ENCODE measurements around the gene OSER1. TPM values are rescaled to one million over a fixed set of nuclear protein-coding genes. Genes with fewer than 3 reads are reported as not detected.

The OSER1 gene
- polyA plus RNA-seq, 1 donor from 2014 or later, result 43.9 TPM

DNA sequence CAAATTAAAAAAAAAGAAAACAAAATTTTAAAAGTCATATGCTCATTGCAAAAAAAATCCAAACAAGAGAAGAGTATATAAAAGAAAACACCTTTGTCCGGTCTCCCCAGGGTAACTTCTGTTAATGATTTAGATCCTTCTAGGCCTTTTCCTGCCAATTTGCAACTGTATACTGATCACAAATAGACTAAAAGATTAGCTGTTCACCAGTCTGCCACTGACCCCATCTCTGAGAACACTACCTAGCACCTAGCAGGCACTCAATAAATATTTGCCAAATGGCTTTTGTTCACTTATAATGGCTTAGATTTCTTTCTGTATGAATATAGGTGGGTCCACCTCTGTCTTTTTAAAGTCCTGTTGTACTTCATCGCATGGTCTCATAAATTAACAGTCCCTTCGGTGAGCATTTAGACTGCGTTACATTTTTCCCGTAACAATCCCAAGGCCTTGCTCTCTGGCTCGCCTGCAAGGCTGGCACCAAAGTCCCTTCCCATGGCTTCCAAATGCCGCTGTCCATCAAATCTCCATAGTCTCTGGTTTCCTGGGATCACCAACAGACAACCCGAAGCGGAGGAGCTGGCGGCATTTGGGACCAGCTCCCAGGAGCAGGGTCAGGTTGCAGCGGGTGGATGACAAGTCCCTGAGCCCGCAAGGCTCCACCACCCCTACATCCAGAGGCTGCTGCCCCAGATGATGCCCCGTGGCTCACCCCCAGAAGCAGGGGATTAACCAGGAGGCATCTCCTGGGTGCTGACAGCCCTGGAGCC lies 35.4 kb downstream of the OSER1 start:
- no peaks in the 10 kb centered on the region for H3K27me3 ChIP-seq (ENCODE audit: insufficient read depth, low read depth, low read length)
- H4K20me1 ChIP-seq (ENCODE audit: insufficient read depth), result no peaks in the 10 kb centered on the region
- H3F3A ChIP-seq (ENCODE audit: insufficient read depth, low read length, poor library complexity, severe bottlenecking), result no peaks in the 10 kb centered on the region
- H3K27ac ChIP-seq (ENCODE audit: low read length), result no peak overlapping the region
- H3K79me2 ChIP-seq (replicated peaks; ENCODE audit: insufficient read depth, low read length), result no peaks in the 10 kb centered on the region
- no peak for TF ChIP-seq MXI1 (conservative IDR thresholded peaks at IDR 0.05; ENCODE audit: poor library complexity, severe bottlenecking)
- TF ChIP-seq RAD21 (conservative IDR thresholded peaks at IDR 0.05), result no peak
- TF ChIP-seq EZH2 (IDR thresholded peaks at IDR 0.05; ENCODE audit: borderline replicate concordance, insufficient read depth, low read length, poor library complexity, severe bottlenecking), result no peak
- no peak for TF ChIP-seq TAF1 (IDR thresholded peaks at IDR 0.05; ENCODE audit: low read depth)
- TF ChIP-seq SMC3 (conservative IDR thresholded peaks at IDR 0.05; ENCODE audit: poor library complexity), result no peak
- TF ChIP-seq, protein P1, sequence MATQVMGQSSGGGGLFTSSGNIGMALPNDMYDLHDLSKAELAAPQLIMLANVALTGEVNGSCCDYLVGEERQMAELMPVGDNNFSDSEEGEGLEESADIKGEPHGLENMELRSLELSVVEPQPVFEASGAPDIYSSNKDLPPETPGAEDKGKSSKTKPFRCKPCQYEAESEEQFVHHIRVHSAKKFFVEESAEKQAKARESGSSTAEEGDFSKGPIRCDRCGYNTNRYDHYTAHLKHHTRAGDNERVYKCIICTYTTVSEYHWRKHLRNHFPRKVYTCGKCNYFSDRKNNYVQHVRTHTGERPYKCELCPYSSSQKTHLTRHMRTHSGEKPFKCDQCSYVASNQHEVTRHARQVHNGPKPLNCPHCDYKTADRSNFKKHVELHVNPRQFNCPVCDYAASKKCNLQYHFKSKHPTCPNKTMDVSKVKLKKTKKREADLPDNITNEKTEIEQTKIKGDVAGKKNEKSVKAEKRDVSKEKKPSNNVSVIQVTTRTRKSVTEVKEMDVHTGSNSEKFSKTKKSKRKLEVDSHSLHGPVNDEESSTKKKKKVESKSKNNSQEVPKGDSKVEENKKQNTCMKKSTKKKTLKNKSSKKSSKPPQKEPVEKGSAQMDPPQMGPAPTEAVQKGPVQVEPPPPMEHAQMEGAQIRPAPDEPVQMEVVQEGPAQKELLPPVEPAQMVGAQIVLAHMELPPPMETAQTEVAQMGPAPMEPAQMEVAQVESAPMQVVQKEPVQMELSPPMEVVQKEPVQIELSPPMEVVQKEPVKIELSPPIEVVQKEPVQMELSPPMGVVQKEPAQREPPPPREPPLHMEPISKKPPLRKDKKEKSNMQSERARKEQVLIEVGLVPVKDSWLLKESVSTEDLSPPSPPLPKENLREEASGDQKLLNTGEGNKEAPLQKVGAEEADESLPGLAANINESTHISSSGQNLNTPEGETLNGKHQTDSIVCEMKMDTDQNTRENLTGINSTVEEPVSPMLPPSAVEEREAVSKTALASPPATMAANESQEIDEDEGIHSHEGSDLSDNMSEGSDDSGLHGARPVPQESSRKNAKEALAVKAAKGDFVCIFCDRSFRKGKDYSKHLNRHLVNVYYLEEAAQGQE (IDR thresholded peaks at IDR 0.05; ENCODE audit: borderline replicate concordance), result no peak
- no peak for TF ChIP-seq POLR2AphosphoS5 (IDR thresholded peaks at IDR 0.05)
- TF ChIP-seq, protein P2, sequence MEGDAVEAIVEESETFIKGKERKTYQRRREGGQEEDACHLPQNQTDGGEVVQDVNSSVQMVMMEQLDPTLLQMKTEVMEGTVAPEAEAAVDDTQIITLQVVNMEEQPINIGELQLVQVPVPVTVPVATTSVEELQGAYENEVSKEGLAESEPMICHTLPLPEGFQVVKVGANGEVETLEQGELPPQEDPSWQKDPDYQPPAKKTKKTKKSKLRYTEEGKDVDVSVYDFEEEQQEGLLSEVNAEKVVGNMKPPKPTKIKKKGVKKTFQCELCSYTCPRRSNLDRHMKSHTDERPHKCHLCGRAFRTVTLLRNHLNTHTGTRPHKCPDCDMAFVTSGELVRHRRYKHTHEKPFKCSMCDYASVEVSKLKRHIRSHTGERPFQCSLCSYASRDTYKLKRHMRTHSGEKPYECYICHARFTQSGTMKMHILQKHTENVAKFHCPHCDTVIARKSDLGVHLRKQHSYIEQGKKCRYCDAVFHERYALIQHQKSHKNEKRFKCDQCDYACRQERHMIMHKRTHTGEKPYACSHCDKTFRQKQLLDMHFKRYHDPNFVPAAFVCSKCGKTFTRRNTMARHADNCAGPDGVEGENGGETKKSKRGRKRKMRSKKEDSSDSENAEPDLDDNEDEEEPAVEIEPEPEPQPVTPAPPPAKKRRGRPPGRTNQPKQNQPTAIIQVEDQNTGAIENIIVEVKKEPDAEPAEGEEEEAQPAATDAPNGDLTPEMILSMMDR (IDR thresholded peaks at IDR 0.05; ENCODE audit: poor library complexity, severe bottlenecking), result no peak
- no peak for TF ChIP-seq EP300 (conservative IDR thresholded peaks at IDR 0.05; ENCODE audit: poor library complexity, severe bottlenecking)
- H3K9me3 ChIP-seq (ENCODE audit: low read length), result no peaks in the 10 kb centered on the region
- H3K9me2 ChIP-seq (ENCODE audit: insufficient read depth, low read length), result no peaks in the 10 kb centered on the region
- no peak overlapping the region for H3K4me3 ChIP-seq (ENCODE audit: low read length)
- H3K4me2 ChIP-seq (ENCODE audit: low read length), result no peak overlapping the region
- no peak overlapping the region for H2AFZ ChIP-seq (ENCODE audit: low read depth, low read length)
- no peaks in the 10 kb centered on the region for H3K36me3 ChIP-seq (ENCODE audit: insufficient read depth, low read length)
- no peak overlapping the region for H3K9ac ChIP-seq (ENCODE audit: low read length)

DNA sequence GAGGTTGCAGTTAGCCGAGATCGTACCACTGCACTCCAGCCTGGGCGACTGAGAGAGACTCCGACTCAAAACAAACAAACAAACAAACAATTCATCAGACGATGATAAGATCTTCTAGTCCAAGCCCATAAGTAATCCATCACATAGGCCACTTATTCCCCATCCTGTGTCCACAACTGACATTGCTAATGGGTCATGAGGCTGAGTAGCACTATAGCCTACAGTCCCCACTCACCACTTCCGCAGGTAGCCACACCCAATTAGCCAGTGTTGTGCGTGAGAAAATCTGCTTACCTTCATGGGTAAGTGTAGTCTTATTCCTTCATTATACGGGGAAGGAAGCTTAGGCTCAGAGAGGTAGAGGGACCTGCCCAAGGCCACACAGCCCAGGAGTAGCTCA lies 36.7 kb downstream of the OSER1 start:
- no peak overlapping the region for H3K4me3 ChIP-seq (ENCODE audit: low read length)
- H3K27me3 ChIP-seq (ENCODE audit: insufficient read depth, low read depth, low read length), result no peaks in the 10 kb centered on the region
- H3F3A ChIP-seq (ENCODE audit: insufficient read depth, low read length, poor library complexity, severe bottlenecking), result no peaks in the 10 kb centered on the region
- no peaks in the 10 kb centered on the region for H3K36me3 ChIP-seq (ENCODE audit: insufficient read depth, low read length)
- no peaks in the 10 kb centered on the region for H3K79me2 ChIP-seq (replicated peaks; ENCODE audit: insufficient read depth, low read length)
- H3K9me2 ChIP-seq (ENCODE audit: insufficient read depth, low read length), result no peaks in the 10 kb centered on the region
- H3K9me3 ChIP-seq (ENCODE audit: low read length), result no peaks in the 10 kb centered on the region
- no peak overlapping the region for H3K9ac ChIP-seq (ENCODE audit: low read length)
- H3K4me2 ChIP-seq (ENCODE audit: low read length), result no peak overlapping the region
- no peak overlapping the region for H2AFZ ChIP-seq (ENCODE audit: low read depth, low read length)
- no peaks in the 10 kb centered on the region for H4K20me1 ChIP-seq (ENCODE audit: insufficient read depth)
- TF ChIP-seq SMC3 (conservative IDR thresholded peaks at IDR 0.05; ENCODE audit: poor library complexity), result no peak
- TF ChIP-seq, protein P2 (IDR thresholded peaks at IDR 0.05; ENCODE audit: poor library complexity, severe bottlenecking), result no peak
- no peak for TF ChIP-seq EP300 (conservative IDR thresholded peaks at IDR 0.05; ENCODE audit: poor library complexity, severe bottlenecking)
- no peak for TF ChIP-seq POLR2AphosphoS5 (IDR thresholded peaks at IDR 0.05)
- no peak for TF ChIP-seq MXI1 (conservative IDR thresholded peaks at IDR 0.05; ENCODE audit: poor library complexity, severe bottlenecking)
- TF ChIP-seq, protein P1 (IDR thresholded peaks at IDR 0.05; ENCODE audit: borderline replicate concordance), result no peak
- TF ChIP-seq EZH2 (IDR thresholded peaks at IDR 0.05; ENCODE audit: borderline replicate concordance, insufficient read depth, low read length, poor library complexity, severe bottlenecking), result no peak
- TF ChIP-seq RAD21 (conservative IDR thresholded peaks at IDR 0.05), result no peak
- TF ChIP-seq TAF1 (IDR thresholded peaks at IDR 0.05; ENCODE audit: low read depth), result no peak
- H3K27ac ChIP-seq (ENCODE audit: low read length), result no peak overlapping the region

Data from neural cell (in vitro differentiated cells).